ENCODE results near the gene TBC1D25.

DNA sequence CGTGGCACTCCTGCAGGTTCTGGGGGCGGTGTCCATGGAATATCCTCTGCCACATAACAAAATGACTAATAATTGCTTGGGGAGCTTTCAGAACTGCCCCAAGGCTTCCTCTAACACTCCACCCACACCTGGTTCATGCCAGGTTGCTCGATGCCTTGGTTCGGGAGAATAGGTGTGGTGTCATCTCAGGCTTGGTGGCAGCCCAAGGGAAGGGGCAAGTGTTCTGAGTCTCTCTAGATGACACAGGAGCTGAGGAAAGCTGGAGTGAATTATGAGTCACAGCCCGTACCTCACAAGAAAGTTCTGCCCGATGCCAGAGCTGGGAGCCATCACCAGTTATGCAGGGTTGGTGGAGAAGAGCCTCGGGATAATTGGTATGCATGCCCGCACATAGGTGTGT, 48.9 kb upstream of the TBC1D25 start:
- no peak for TF ChIP-seq CTCF (IDR thresholded peaks at IDR 0.05; ENCODE audit: insufficient read depth, low read length)
- TF ChIP-seq, protein P1, sequence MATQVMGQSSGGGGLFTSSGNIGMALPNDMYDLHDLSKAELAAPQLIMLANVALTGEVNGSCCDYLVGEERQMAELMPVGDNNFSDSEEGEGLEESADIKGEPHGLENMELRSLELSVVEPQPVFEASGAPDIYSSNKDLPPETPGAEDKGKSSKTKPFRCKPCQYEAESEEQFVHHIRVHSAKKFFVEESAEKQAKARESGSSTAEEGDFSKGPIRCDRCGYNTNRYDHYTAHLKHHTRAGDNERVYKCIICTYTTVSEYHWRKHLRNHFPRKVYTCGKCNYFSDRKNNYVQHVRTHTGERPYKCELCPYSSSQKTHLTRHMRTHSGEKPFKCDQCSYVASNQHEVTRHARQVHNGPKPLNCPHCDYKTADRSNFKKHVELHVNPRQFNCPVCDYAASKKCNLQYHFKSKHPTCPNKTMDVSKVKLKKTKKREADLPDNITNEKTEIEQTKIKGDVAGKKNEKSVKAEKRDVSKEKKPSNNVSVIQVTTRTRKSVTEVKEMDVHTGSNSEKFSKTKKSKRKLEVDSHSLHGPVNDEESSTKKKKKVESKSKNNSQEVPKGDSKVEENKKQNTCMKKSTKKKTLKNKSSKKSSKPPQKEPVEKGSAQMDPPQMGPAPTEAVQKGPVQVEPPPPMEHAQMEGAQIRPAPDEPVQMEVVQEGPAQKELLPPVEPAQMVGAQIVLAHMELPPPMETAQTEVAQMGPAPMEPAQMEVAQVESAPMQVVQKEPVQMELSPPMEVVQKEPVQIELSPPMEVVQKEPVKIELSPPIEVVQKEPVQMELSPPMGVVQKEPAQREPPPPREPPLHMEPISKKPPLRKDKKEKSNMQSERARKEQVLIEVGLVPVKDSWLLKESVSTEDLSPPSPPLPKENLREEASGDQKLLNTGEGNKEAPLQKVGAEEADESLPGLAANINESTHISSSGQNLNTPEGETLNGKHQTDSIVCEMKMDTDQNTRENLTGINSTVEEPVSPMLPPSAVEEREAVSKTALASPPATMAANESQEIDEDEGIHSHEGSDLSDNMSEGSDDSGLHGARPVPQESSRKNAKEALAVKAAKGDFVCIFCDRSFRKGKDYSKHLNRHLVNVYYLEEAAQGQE (IDR thresholded peaks at IDR 0.05; ENCODE audit: insufficient replicate concordance, low read depth) = no peak
